IPS-18a (cell line): ENCODE data around the gene KATNAL1.
"Not testable (repeated sequence)": the region's sequence is repeated elsewhere in the genome, so short reads cannot be mapped to it uniquely, and the experiment has no call there.

ENCODE experiments used
- H3K27ac ChIP-seq: one replicate; pipeline ENCODE4 v1.5.1; 2013; ENCODE audit warnings: low read length
- H3K27me3 ChIP-seq: one replicate; pipeline ENCODE4 v1.6.1; 2013; ENCODE audit warnings: mild to moderate bottlenecking, low read length; ENCODE audit not compliant: control insufficient read depth, insufficient read depth
- H3K36me3 ChIP-seq: one replicate; pipeline ENCODE4 v1.6.1; 2013; ENCODE audit warnings: low read depth, low read length; ENCODE audit not compliant: control insufficient read depth
- H3K4me1 ChIP-seq: one replicate; pipeline ENCODE4 v1.6.1; 2013; ENCODE audit warnings: low read depth, low read length; ENCODE audit not compliant: control insufficient read depth
- H3K4me3 ChIP-seq: one replicate; pipeline ENCODE4 v1.5.1; 2013; ENCODE audit warnings: low read length
- H3K9ac ChIP-seq: one replicate; pipeline ENCODE4 v1.6.1; 2013; ENCODE audit warnings: mild to moderate bottlenecking, low read length, moderate library complexity
- H3K9me3 ChIP-seq: one replicate; pipeline ENCODE4 v1.6.1; 2013; ENCODE audit warnings: low read depth, low read length; ENCODE audit not compliant: control insufficient read depth

The KATNAL1 gene

GRCh38 chr13:30289533-30289932 lies 17.8 kb downstream of the KATNAL1 start:
- Histone ChIP-seq H3K27ac (no peak overlapping the region), H3K4me1 (peaks cover 10% of the 10 kb centered on the region), H3K27me3 (no peaks in the 10 kb centered on the region), H3K9me3 (peaks cover 4% of the 10 kb centered on the region), H3K9ac (no peak overlapping the region), H3K36me3 (no peaks in the 10 kb centered on the region), H3K4me3 (no peak overlapping the region)

- H3K27ac ChIP-seq, H3K9ac ChIP-seq, H3K27me3 ChIP-seq, H3K9me3 ChIP-seq, H3K4me1 ChIP-seq, H3K36me3 ChIP-seq, H3K4me3 ChIP-seq: not testable (repeated sequence)
Measured at GRCh38 chr13:30286059-30286458, 21.3 kb downstream of the KATNAL1 start.

GRCh38 chr13:30276178-30276577 lies 31.2 kb downstream of the KATNAL1 start:
- Histone ChIP-seq H3K9me3 (no peaks in the 10 kb centered on the region), H3K9ac (no peak overlapping the region), H3K4me1 (no peaks in the 10 kb centered on the region), H3K4me3 (no peak overlapping the region), H3K27me3 (no peaks in the 10 kb centered on the region), H3K36me3 (peaks cover 9% of the 10 kb centered on the region), H3K27ac (no peak overlapping the region)

GRCh38 chr13:30274083-30274482 lies 33.3 kb downstream of the KATNAL1 start:
- no peaks in the 10 kb centered on the region for H3K9me3 ChIP-seq
- H3K36me3 ChIP-seq = no peaks in the 10 kb centered on the region
- H3K27ac ChIP-seq = no peak overlapping the region
- H3K4me1 ChIP-seq = no peaks in the 10 kb centered on the region
- H3K27me3 ChIP-seq = no peaks in the 10 kb centered on the region
- no peak overlapping the region for H3K4me3 ChIP-seq
- no peak overlapping the region for H3K9ac ChIP-seq

- H3K9ac ChIP-seq = not testable (repeated sequence)
Measured at GRCh38 chr13:30270035-30270434, 37.3 kb downstream of the KATNAL1 start.

GRCh38 chr13:30268673-30269072 lies 38.7 kb downstream of the KATNAL1 start:
- no peak overlapping the region for H3K4me3 ChIP-seq
- no peaks in the 10 kb centered on the region for H3K36me3 ChIP-seq

More at GRCh38 chr13:30270035-30270434, 37.3 kb downstream of the KATNAL1 start:
- not testable (repeated sequence) for H3K4me3 ChIP-seq, H3K36me3 ChIP-seq, H3K27me3 ChIP-seq, H3K27ac ChIP-seq, H3K9me3 ChIP-seq, H3K4me1 ChIP-seq

GRCh38 chr13:30266756-30267155 lies 40.6 kb downstream of the KATNAL1 start:
- Histone ChIP-seq H3K4me1 (no peaks in the 10 kb centered on the region), H3K27me3 (no peaks in the 10 kb centered on the region), H3K27ac (no peak overlapping the region), H3K9ac (no peak overlapping the region), H3K4me3 (no peak overlapping the region), H3K9me3 (no peaks in the 10 kb centered on the region), H3K36me3 (no peaks in the 10 kb centered on the region)

More at GRCh38 chr13:30268673-30269072, 38.7 kb downstream of the KATNAL1 start:
- Histone ChIP-seq H3K4me1 (no peaks in the 10 kb centered on the region), H3K27ac (no peak overlapping the region), H3K9me3 (no peaks in the 10 kb centered on the region), H3K27me3 (no peaks in the 10 kb centered on the region), H3K9ac (no peak overlapping the region)

GRCh38 chr13:30259149-30259733 lies 48.1 kb downstream of the KATNAL1 start:
- not testable (repeated sequence) for H3K4me3 ChIP-seq, H3K27ac ChIP-seq, H3K27me3 ChIP-seq, H3K36me3 ChIP-seq, H3K9ac ChIP-seq, H3K9me3 ChIP-seq
- peaks cover 10% of the 10 kb centered on the region for H3K4me1 ChIP-seq

- no peak overlapping the region for H3K27ac ChIP-seq
- H3K9ac ChIP-seq = no peak overlapping the region
- no peaks in the 10 kb centered on the region for H3K27me3 ChIP-seq
- peaks cover 10% of the 10 kb centered on the region for H3K4me1 ChIP-seq
- no peaks in the 10 kb centered on the region for H3K36me3 ChIP-seq
- no peak overlapping the region for H3K4me3 ChIP-seq
- no peaks in the 10 kb centered on the region for H3K9me3 ChIP-seq
Measured at GRCh38 chr13:30257468-30258099, 49.8 kb downstream of the KATNAL1 start.

GRCh38 chr13:30256713-30257467 lies 50.5 kb downstream of the KATNAL1 start:
- peaks cover 10% of the 10 kb centered on the region for H3K4me1 ChIP-seq
- no peak overlapping the region for H3K27ac ChIP-seq
- H3K9me3 ChIP-seq = no peaks in the 10 kb centered on the region
- no peak overlapping the region for H3K4me3 ChIP-seq
- H3K36me3 ChIP-seq = no peaks in the 10 kb centered on the region
- H3K27me3 ChIP-seq = no peaks in the 10 kb centered on the region
- no peak overlapping the region for H3K9ac ChIP-seq

- Histone ChIP-seq H3K27me3 (no peaks in the 10 kb centered on the region), H3K9ac (no peak overlapping the region), H3K4me3 (no peak overlapping the region), H3K4me1 (peaks cover 10% of the 10 kb centered on the region), H3K27ac (no peak overlapping the region), H3K36me3 (no peaks in the 10 kb centered on the region), H3K9me3 (no peaks in the 10 kb centered on the region)
Measured at GRCh38 chr13:30255696-30256095, 51.7 kb downstream of the KATNAL1 start.
